Natural killer cell (primary cell): Measurements from ENCODE around the gene NR5A2. TPM values are rescaled to one million over a fixed set of nuclear protein-coding genes. Genes with fewer than 3 reads are reported as not detected.

Source experiments
- ATAC-seq, 3 donors: fragments of 150-1000 bp in 2 of 3; fragments of 200-7000 bp in 1 of 3; cut with Tn5 transposase; 1 replicate in 1 of 3; 2 replicates in 2 of 3; pipeline ENCODE4 v1.10.0; 2021; ENCODE audit warnings: mild to moderate bottlenecking in 2 of 3, moderate library complexity in 2 of 3
- DNase-seq, 2 donors: peaks; one replicate each; pipeline versions ENCODE4 v3.0.0 to v3.0.0-alpha.2; 2013 to 2021; ENCODE audit warnings: mixed read lengths in 1 of 2
- H3K27ac ChIP-seq: one replicate; pipeline ENCODE4 v1.5.1; 2013; ENCODE audit warnings: mild to moderate bottlenecking, low read length
- H3K27me3 ChIP-seq: one replicate; pipeline ENCODE4 v1.6.1; 2013; ENCODE audit warnings: low read length; ENCODE audit not compliant: control insufficient read depth, insufficient read depth
- H3K36me3 ChIP-seq: one replicate; pipeline ENCODE4 v1.6.1; 2013; ENCODE audit warnings: low read length; ENCODE audit not compliant: control insufficient read depth, insufficient read depth
- H3K4me1 ChIP-seq: one replicate; pipeline ENCODE4 v1.6.1; 2013; ENCODE audit warnings: low read length; ENCODE audit not compliant: control insufficient read depth, insufficient read depth
- H3K4me3 ChIP-seq: one replicate; pipeline ENCODE4 v1.5.1; 2013; ENCODE audit warnings: low read length
- H3K9me3 ChIP-seq: one replicate; pipeline ENCODE4 v1.6.1; 2013; ENCODE audit warnings: low read length; ENCODE audit not compliant: control insufficient read depth, insufficient read depth
- H3K27ac Mint-ChIP-seq, 2 donors: one replicate each; pipeline ENCODE4 v1.8.0; 2022; ENCODE audit warnings: mild to moderate bottlenecking in 2 of 2, mixed read lengths in 2 of 2, moderate library complexity in 1 of 2
- H3K27me3 Mint-ChIP-seq, 2 donors: one replicate each; pipeline ENCODE4 v1.8.0; 2022; ENCODE audit warnings: low read depth in 2 of 2, mixed read lengths in 2 of 2
- H3K36me3 Mint-ChIP-seq: one replicate; pipeline ENCODE4 v1.8.0; 2022; ENCODE audit warnings: mixed read lengths
- H3K4me1 Mint-ChIP-seq, 2 donors: one replicate each; pipeline ENCODE4 v1.8.0; 2022; ENCODE audit warnings: mixed read lengths in 2 of 2
- H3K4me3 Mint-ChIP-seq: one replicate; pipeline ENCODE4 v1.8.0; 2022; ENCODE audit warnings: mild to moderate bottlenecking, moderate library complexity, mixed read lengths
- H3K9me3 Mint-ChIP-seq, 2 donors: one replicate each; pipeline ENCODE4 v1.8.0; 2022; ENCODE audit warnings: mixed read lengths in 2 of 2
- WGBS: methylation state at CpG from one replicate; pipeline ENCODE4 v1.1.7; 2013; ENCODE audit warnings: missing lambda C conversion rate; ENCODE audit not compliant: insufficient coverage; 5-methylcytosine and 5-hydroxymethylcytosine counted together
- intact Hi-C: fragments of 100-400 bp; cut with micrococcal nuclease; formaldehyde crosslinking; loops from one replicate; pipeline ENCODE4 v1.14.2; 2022
- total RNA-seq, 4 donors: library from RNA; stranded (reverse); fragments of 120-200 nt in 1 of 4; gene quantifications; one replicate each; pipeline versions ENCODE4 v1.2.3 to v1.2.4, GENCODE V29; 2013 to 2022
- TF ChIP-seq, protein P1 (sequence below): fragments of 200-600 bp; IDR thresholded peaks from one replicate; pipeline ENCODE4 v1.8.0; 2022; ENCODE audit warnings: antibody characterized with exemption

NR5A2 gene
- total RNA-seq, 3 donors from 2014 or later (not counting 1 experiment from before 2014, with no cell fraction given) = not detected

DNA sequence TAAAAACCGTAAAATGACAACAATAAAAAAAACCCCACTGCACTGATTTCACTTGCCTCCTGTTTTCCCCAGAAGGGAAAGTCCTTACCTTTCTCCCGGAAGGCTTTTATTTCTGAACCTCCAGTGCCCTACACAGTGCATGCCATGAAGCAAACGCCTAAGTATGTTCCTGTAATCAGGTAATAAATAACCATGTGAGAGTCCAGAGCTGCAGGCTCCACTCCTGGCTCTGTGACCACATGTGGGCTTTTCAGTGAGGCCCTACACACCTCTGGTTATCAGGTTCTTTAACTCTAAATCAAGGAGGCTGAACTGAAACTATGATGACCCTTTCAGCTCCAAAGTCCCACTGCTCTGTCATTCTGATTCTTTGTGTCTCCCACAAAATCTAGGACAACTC is 20.8 kb upstream of the NR5A2 start:
- ATAC-seq (no peak), DNase-seq (no peak)
- H3K9me3 Mint-ChIP-seq = no peaks in the 10 kb centered on the region
- H3K4me3 Mint-ChIP-seq = no peak overlapping the region
- H3K27ac Mint-ChIP-seq = no peak overlapping the region
- Histone ChIP-seq H3K9me3 (no peaks in the 10 kb centered on the region), H3K27ac (no peak overlapping the region), H3K36me3 (no peaks in the 10 kb centered on the region), H3K4me3 (no peak overlapping the region), H3K27me3 (peaks cover 2% of the 10 kb centered on the region), H3K4me1 (no peaks in the 10 kb centered on the region)
- 88% methylated on average over 3 of the region's 3 CpGs for WGBS
- intact Hi-C loops = no loop called here
- H3K27me3 Mint-ChIP-seq = peaks cover 0 to 4% of the 10 kb centered on the region in 2 donors
- H3K36me3 Mint-ChIP-seq = no peaks in the 10 kb centered on the region
- no peaks in the 10 kb centered on the region for H3K4me1 Mint-ChIP-seq
- TF ChIP-seq, protein P1, sequence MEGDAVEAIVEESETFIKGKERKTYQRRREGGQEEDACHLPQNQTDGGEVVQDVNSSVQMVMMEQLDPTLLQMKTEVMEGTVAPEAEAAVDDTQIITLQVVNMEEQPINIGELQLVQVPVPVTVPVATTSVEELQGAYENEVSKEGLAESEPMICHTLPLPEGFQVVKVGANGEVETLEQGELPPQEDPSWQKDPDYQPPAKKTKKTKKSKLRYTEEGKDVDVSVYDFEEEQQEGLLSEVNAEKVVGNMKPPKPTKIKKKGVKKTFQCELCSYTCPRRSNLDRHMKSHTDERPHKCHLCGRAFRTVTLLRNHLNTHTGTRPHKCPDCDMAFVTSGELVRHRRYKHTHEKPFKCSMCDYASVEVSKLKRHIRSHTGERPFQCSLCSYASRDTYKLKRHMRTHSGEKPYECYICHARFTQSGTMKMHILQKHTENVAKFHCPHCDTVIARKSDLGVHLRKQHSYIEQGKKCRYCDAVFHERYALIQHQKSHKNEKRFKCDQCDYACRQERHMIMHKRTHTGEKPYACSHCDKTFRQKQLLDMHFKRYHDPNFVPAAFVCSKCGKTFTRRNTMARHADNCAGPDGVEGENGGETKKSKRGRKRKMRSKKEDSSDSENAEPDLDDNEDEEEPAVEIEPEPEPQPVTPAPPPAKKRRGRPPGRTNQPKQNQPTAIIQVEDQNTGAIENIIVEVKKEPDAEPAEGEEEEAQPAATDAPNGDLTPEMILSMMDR = no peak

DNA sequence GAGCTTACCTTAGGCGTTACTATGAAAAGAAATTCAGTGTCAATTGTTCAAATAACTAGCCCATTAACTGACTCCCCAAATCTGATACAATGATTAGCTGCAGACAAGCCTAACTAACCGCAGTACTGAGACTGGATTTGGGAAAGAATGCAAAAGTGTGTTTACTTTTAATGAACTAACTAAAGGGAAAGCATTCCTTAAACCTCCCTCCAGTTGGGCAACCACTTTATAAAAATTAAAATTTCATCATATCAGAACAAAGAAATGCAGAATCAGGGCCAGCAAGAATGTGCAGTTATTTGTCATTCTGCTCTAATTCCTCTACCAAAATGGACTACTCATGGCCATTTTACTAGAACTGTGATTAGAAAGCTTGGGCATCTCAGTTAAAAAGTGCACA is 11.7 kb upstream of the NR5A2 start:
- TF ChIP-seq, protein P1 = no peak
- intact Hi-C loops = no loop called here
- Mint-ChIP-seq H3K4me1 (no peaks in the 10 kb centered on the region), H3K9me3 (no peaks in the 10 kb centered on the region), H3K36me3 (no peaks in the 10 kb centered on the region), H3K4me3 (no peak overlapping the region), H3K27me3 (peaks cover 0 to 13% of the 10 kb centered on the region in 2 donors), H3K27ac (no peak overlapping the region)
- DNase-seq (no peak), ATAC-seq (no peak)
- Histone ChIP-seq H3K27ac (no peak overlapping the region), H3K27me3 (no peaks in the 10 kb centered on the region), H3K36me3 (no peaks in the 10 kb centered on the region), H3K4me1 (no peaks in the 10 kb centered on the region), H3K4me3 (no peak overlapping the region), H3K9me3 (no peaks in the 10 kb centered on the region)
- WGBS = 100% methylated on average over 1 of the region's 2 CpGs

DNA sequence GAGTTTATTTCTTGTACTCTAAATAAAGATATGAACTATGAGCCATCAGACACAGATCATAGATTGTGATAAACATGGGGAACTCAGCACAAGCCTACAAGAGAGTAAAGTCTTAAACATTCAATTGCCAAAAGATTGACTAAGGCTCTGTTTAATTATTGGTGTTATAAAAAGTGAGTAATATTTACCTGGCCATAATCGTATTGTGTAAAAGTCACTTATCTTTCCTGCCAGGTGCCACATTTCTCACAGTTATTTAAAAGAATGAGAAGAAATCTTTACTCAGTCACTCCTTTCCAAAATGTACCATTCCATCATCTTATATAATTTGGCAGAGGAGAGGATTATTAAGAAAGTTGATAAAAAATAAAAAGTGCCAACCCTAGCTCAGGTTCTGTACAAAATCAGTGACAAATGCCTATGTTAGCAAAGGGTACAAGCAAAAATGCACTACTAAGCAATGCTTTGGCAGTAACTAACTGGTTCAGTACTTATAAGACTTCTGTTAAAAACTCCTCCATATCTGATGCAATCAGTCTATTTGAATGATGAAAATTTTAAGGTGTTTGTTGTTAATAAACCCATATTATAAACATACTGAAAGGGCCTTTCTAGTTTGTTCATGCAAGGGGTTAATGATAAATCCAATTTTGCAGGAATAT is 5.8 kb upstream of the NR5A2 start:
- Mint-ChIP-seq H3K27me3 (peaks cover 14 to 21% of the 10 kb centered on the region in 2 donors), H3K9me3 (no peaks in the 10 kb centered on the region), H3K4me3 (no peak overlapping the region), H3K27ac (no peak overlapping the region), H3K36me3 (no peaks in the 10 kb centered on the region), H3K4me1 (no peaks in the 10 kb centered on the region)
- DNase-seq (no peak), ATAC-seq (no peak)
- peaks cover 8% of the 10 kb centered on the region for H3K27me3 ChIP-seq
- no peak overlapping the region for H3K27ac ChIP-seq
- intact Hi-C loops = no loop called here
- WGBS = no CpG with 5 or more reads among the region's 1 CpG
- H3K9me3 ChIP-seq = no peaks in the 10 kb centered on the region
- H3K4me3 ChIP-seq = no peak overlapping the region
- no peaks in the 10 kb centered on the region for H3K36me3 ChIP-seq
- H3K4me1 ChIP-seq = no peaks in the 10 kb centered on the region
- TF ChIP-seq, protein P1 = no peak

DNA sequence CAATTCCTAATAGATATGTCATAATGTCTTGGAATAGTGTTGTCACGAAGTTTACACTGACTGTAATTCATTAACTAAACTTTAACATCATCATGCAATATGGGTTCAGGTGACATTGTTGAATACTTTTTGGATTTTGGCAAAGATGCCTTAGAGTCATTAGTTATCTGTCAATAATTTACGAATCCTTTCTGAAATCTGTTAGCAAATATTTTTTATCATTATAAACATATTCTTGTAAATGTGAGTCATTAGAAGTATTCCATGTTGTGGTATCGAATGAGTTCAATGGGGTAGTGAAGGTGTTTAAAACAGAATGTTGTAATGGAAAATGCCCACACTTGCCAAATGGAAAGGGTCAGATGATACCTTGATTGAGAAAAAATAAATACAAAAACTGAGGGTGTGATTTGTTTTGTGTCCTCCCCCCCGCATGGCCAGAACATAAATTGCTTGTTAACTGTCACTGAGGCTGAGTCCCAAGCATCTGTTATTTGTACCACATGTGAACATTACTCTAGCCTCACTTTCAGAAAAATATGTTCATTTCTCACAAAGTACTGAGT is 5.2 kb upstream of the NR5A2 start:
- no peak overlapping the region for H3K27ac ChIP-seq
- no peaks in the 10 kb centered on the region for H3K36me3 ChIP-seq
- Mint-ChIP-seq H3K9me3 (no peaks in the 10 kb centered on the region), H3K4me3 (no peak overlapping the region), H3K27me3 (peaks cover 14 to 25% of the 10 kb centered on the region in 2 donors), H3K27ac (no peak overlapping the region), H3K36me3 (no peaks in the 10 kb centered on the region), H3K4me1 (no peaks in the 10 kb centered on the region)
- ATAC-seq (no peak), DNase-seq (no peak)
- 95% methylated on average over 2 of the region's 4 CpGs for WGBS
- H3K4me3 ChIP-seq = no peak overlapping the region
- H3K4me1 ChIP-seq = no peaks in the 10 kb centered on the region
- intact Hi-C loops = no loop called here
- TF ChIP-seq, protein P1 = no peak
- H3K9me3 ChIP-seq = no peaks in the 10 kb centered on the region
- H3K27me3 ChIP-seq = peaks cover 12% of the 10 kb centered on the region
